Germinal center (tissue), 1 donor: ENCODE data around the gene CISTR.
"Not testable (repeated sequence)": the region's sequence is repeated elsewhere in the genome, so short reads cannot be mapped to it uniquely, and the experiment has no call there.

Experiments used
- DNase-seq: peaks from one replicate; pipeline ENCODE4 v3.0.0; 2012; ENCODE audit warnings: mixed read lengths, low spot score

CISTR gene

DNA sequence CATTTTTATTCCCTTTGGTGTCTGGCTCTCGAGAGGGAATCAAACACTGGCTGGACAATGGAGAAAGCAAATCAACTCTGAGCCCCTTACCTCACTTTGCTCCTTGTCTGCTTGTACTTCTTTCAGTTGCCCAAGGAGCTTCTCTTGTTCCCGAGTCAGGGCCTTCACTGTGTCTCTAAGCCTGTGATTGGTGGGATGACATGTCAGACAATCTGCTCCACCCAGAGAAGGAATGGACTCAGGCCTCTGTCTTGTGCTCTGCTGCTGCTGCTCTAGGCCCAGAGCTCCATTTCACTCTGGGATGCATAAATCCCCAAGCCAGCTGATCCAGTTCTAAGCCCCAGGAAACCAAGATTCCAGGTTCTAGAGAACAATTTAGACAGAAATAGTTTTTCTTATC lies 32.1 kb downstream of the CISTR start:
- no peak for DNase-seq

DNA sequence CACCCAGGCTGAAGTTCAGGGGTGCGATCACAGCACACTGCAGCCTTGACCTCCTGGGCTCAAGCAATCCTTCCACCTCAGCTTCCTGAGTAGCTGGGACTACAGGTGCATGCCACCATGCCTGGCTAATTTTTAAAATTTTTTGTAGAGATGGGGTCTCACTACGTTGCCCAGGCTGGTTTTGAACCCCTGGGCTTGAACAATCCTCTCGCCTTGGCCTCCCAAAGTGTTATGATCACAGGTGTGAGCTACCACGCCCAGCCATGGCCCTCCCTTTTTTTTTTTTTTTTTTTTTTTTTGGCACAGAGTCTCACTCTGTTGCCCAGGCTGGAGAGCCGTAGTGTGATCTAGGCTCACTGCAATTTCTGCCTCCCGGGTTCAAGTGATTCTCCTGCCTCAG lies 33.2 kb downstream of the CISTR start:
- DNase-seq: not testable (repeated sequence)

DNA sequence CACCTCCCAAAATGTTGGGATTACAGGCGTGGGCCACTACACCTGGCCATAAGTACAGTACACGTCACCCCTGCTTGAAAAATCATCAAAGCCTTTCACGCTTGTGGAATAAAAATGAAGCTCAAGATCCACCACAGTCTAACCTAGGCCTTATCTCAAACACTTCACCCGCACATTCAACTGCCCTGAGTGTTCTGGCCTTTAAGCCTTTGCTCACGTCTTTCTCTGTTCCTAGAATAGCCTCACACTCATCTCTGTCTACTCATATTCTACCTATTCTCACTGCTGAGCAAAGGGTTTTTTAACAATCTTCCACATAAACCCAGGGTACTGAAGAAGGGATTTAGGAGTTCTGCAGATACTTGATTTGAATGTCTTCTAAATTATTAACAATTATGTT lies 34.5 kb downstream of the CISTR start:
- DNase-seq: no peak

DNA sequence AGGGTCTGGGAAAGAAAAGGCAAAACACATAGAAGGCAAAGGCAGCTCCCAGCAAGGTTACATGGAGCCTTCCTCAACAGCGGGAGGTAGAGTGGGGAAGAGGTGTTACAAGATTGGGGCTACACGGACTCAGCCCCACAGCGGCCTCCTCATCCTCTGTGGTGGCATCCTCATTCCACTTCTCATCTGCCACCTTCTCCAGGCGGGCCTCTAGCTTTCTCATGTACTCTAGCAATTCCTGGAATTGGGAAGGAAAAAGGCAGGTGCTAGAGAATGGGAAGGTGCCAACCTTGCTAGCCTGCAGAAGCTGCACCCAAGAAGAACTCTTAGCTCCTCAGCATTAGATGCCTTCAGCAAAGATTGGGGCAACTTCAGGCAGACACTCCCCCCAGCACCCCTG lies 37.8 kb downstream of the CISTR start:
- no peak for DNase-seq

DNA sequence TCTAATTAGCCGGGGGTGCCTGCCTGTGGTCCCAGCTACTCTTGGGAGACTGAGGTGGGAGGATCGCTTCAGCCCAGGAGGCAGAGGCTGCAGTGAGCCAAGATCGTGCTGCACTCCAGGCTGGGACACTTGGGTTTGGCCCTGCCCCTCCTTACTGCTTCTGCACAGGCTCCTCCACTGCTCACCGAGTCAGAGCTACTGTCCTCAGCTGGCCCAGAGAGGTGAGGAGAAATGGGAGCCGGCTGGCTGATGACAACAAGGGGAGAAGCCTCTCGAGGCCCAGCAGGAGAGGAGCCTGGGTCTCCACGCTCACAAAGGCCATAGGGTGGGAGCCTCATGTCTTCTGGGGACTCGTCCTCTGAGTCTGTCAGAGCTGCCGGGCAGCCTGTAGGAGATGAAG lies 38.3 kb downstream of the CISTR start:
- no peak for DNase-seq

DNA sequence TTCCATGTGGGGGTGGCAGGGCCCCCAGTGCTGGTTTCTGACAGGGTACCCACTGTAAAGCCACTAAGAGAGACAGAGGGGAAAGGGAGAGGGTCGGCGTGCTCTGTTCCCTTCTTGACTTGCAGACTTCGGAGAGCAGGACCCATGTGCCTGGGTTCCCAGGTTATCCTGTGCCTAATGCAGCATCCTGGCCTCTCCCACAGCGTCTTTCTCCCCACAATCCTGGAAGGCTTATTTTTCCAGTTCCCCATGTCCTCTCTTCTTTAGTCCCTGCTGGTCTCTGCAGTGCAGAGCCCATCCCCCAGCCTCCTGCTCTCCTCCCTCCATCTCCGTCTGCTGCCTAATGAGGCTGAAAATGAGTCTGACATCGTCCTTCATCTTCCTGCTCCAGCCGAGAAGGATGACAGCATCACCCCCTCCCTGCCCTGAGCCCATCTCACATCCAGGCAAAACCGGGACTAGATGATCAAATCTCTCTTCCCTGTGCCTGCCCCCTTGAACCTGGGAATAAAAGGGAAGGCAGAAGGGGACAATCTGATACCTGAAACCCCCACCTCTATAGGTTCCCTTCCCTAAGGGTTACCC lies 39.6 kb downstream of the CISTR start:
- no peak for DNase-seq

DNA sequence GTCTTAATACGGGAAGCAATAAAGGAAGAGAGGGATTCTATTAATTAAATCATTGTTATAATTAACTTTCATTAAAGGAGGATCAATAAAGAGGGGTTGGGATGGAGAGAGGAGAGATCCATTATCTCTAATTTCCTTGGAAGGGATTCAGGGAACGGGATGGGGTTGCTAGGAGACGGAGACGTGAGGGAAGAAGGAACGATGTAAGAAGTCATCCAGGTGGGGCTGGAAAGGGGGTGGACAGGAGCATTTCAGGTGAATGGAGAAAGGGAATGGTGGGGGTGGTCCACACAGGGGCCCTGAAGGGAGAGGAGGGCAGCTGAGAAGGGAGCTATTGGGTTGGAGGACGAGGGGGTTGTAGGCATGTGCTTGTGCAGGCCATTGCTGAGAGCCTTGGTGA lies 41.7 kb downstream of the CISTR start:
- DNase-seq: no peak

DNA sequence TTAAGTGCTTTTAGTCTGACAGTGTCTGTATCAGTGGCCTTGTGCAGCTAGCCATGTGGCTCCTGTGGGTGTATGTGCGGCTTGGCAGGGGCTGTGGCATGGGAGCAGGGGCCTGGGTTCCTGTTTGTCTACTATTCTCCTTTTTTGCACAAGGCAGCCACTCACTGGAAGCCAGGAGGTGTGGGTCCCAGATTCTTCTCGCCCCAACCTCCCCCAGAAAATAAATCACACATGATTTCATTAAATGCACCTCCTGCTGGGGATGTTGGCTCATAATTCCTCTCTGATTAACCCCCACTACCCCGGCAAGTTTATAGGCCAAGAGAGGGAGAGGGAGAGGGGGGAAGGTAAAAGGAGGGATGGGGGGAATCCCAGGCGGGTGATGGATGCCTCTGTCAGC lies 42.1 kb downstream of the CISTR start:
- DNase-seq: no peak

DNA sequence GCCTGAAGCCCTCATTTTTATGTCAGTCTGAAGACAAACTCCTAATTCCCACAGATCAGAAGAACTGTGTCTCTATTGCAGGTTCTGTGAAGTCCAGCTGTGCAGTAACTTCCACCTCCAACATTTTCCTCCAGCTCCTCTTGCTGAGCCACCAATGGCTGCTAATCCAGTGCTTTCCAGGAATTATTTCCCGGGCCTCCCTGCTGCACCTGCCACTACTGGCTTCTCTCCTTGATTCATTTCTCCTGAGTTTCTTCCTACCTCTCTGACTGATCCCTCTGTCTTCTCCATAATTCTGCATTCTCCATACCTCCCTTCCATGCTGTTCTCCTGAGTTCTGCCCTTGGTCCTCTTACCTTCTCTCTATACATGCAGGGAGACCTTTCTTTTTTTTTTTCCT lies 45.7 kb downstream of the CISTR start:
- DNase-seq: no peak

DNA sequence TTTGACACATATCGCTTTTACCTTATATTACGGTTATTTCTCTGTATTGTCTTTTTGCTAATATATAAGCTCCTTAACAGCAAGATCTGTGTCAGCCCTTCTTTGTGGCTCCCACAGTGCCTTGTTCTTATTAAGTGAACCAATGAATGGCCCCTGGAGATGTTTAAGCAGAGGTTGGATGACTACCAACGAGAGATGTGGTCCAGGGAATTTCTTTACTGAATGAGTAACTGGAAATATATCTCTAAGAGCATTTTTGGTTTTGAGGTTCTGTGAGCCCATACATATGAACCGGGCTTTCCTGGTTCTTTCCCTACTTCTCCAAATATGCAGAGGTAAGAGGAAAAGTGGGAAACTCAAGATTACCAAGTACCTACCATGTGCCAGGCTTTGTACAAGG lies 48.0 kb downstream of the CISTR start:
- DNase-seq: no peak

DNA sequence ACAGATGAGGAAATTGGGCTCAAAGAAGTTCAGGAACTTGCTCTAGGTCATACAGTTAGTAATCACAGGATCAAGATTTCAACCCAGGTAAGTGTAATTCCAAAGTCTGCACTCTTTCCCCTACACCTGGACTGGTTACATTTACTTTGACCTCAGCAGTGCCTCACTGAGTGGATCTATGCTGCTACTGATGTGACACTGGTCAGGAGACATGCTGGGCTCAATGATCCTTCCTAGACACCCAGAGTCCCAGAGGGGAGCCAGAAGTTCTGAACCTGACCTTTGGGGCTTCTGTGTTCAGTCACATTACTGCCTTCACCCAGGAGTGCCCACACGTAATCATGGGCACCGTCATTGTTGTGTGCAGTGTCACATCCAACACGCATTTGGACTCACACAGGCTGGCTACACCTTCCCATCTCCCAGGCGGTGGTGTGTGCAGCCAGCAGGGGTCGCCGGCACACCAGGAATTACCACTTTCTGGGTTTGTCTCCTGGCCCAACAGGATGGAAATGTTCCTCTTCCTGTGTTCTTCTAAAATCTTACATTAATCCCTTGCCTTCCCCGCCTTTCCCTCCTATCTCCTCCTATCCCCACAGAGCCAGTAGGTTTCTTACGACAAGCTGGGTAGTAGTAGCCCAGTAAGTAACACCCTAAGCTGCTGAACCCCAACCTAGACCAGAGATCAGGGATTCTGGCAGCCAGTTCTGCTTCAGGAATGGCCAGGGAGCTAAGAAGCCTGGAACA lies 50.1 kb downstream of the CISTR start:
- peak; percentile 72 for DNase-seq

DNA sequence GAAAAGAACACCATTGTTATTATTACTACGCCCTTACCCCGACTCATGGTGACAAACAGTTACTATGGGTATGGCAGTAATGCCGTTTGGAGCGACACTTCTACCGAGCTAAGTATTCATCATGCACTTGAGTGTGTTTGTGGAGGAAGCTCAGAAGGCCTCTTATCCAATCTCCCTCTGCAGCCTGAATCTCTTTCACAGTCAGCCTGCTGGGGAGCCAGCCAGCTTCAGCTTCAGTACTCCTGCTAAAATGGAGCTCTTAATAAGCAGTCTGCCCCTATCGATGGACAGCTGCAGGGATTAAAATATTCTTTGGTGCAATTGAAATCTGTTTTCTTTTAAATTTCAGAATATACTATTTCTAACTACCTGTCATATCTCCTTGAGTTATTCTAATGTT lies 51.2 kb downstream of the CISTR start:
- DNase-seq: no peak

DNA sequence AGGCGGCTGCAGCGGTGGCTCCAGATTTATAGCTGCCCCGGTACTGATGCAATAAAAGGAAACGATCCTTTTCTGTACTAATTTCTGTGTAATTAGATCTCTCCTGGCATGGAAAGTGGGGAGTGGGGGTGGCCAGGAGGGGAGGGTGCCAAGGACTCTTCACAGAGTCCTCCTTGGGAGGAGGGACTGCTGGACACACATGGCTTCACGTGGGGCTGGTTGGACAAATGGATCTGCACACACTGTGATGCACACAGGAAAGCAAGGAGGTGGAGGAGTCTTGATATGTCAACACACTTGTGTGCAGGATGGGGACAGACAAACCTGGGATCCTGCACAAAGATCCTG lies 52.1 kb downstream of the CISTR start:
- no peak for DNase-seq

DNA sequence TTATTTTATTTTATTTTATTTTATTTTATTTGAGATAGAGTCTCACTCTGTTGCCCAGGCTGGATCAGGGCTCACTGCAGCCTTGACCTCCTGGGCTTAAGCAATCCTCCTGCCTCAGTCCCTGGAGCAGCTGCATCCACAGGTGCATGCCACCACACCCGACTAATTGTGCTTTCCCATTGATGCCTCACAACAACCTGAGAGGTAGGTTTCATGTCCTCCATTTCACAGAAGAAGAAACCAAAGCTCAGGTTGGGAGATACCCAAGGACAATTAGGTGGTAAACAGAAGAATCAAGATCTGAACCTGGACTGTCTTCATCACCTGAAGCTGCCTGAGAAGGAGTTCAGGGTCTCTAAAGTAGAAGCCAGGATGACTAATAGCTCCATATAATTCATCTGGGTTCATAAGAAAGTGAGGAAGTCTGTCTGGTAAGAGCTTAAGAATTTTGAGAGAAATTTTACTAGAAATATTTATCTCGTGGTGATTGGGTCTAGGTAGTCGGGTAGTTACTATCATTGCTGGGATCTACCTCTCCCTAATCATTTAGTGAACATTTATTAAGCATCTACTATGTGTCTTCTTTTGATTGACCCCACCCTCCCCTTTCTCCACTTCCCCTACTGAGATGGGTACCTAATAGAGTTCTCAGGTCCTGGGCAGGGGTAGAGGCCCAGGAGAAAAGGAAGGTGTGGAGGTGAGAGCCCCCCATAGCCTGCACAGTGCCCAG lies 52.7 kb downstream of the CISTR start:
- no peak for DNase-seq

DNA sequence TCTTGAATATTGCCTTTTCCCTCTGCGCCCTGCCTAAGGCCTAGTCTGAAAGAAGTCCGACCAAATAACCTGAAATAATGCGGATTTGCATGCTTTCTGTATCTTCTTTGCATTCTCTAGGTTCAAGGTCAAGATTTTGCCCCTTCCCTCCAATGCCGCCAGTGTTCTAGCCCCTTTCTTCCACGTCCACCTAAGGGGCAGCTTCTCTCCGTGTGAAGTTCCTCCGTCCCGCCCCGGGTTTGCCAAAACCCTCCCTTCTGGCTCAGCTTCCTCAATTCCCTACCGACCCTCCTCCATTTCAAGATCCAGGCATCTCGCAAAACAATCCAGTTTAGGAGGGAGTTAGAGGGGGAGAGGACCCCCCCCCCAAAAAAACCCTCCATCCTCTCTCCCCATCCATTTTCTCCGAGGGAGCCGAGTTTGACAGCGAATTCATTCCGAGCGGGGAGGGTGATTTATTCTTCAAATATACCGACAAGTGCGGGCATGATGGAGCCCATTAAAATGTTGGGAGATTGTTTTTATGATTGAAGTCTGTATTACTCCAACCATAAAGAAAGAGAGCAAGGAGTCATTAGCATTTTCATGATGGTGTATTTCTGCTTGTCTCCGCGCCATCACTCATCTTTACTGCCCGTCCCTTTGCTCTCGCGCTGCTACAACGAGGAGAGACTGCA lies 55.0 kb downstream of the CISTR start:
- no peak for DNase-seq
